AG08395 (cell line): ENCODE measurements around the gene MYO3B.
"Not testable (repeated sequence)": the region's sequence is repeated elsewhere in the genome, so short reads cannot be mapped to it uniquely, and the experiment has no call there.

ENCODE experiments used
- DNase-seq: peaks from one replicate; pipeline ENCODE4 v3.0.0; 2012; ENCODE audit warnings: mixed read lengths, low spot score

MYO3B gene

DNA sequence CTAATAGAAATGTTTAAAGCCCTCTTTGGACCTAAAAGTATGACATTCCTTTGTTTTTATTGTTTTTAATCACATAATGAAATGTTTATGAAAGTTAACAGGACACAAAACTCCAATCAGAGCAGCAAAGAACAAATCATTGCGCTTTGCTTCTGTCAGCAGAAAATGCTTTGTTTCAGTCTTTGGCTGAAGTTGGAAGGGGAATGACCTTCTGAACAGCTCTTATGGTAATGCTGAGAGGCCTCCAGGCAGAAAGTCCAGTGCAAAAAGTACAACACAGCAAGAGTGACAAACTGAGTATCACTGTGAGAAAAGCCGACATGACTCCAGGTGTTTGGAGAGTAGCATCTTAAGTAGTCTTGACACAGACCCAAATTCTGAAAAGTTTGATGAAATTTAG lies 389.5 kb downstream of the MYO3B start:
- no peak for DNase-seq

DNA sequence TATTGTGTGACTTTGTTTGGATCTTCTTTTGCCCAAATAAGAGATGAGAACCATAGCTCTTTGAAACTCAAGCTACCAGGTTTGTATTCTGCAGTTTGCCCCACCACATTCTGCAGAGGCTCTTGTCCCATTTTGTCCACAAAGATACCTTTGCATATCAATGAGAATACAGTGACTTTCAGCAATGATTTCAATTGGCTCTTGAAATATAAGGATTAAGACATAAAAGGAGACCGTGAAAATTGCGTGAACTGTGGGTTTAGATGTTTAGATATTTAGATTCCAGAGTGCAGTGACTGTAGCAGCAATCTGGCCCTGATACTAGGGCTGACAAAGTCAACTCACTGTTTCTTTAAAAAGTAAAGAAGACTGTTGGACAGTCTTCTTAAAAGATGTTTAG lies 390.6 kb downstream of the MYO3B start:
- DNase-seq = no peak

- DNase-seq = no peak
These were observed 393.7 kb downstream of the MYO3B start for GRCh38 chr2:170571612-170572011.

GRCh38 chr2:170573671-170574070 lies 395.7 kb downstream of the MYO3B start:
- no peak for DNase-seq

DNA sequence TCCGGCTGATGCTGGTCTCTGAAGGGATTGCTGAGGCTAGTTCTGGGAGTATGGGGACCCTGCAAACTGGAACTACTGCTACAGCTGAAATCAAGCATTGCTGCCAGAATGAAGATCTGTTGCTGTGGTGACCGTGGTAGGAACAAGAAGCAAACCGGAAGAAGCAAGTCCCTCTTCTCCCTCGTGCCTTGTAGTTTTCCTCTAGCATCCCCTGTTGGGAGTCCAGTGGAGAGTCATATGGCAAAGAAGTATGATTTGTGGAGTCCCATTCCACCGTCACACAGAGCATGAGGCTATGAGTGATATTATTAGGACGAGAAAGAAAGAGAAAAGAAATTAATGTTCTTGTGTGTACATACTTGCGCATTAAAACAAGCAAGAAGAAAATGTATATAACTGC lies 398.3 kb downstream of the MYO3B start:
- no peak for DNase-seq

GRCh38 chr2:170577356-170577755 lies 399.4 kb downstream of the MYO3B start:
- DNase-seq = no peak

- DNase-seq = no peak
These were observed 400.7 kb downstream of the MYO3B start for GRCh38 chr2:170578606-170579005.

DNA sequence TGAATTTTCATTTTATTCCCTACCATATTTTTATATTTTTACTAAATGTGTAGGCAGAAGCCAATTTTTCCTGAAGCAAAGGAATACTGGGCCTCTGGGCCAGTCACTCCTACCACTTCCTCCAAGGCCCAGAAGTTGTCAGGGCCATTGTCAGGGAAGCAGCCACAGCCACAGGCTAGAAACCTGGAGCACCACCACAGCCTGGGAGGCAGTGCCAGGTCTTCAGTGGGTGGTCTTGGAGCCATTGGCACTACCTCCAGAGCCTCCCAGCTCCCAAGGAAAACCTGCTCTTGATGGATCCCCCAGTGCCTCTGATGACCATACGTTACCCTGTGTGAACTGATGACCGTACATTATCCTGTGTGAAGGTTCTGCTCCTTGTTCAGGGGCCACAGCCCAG lies 401.6 kb downstream of the MYO3B start:
- no peak for DNase-seq

DNA sequence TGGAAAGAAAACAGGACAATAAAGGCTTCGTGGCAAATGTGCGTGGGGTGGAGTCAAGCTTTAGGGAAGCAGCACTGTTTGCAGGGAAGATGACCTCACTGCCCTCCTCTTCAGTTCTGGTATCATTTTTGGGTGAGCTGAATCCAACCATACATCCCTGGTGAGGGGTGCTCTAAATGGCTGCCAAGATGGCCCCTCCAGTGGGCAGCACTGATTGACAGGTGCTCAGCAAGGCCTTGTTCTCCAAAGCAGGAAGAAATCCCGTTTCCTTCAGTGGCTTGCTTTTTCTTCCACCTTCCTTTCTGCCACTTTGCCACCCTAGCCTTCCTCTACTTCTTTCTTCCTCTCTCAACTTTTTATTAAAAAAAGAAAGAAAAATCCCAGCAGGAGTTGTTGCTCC lies 404.4 kb downstream of the MYO3B start:
- no peak for DNase-seq

GRCh38 chr2:170582751-170583463 lies 405.0 kb downstream of the MYO3B start:
- no peak for DNase-seq

- no peak for DNase-seq
These were observed 407.1 kb downstream of the MYO3B start for GRCh38 chr2:170585067-170585466.

DNA sequence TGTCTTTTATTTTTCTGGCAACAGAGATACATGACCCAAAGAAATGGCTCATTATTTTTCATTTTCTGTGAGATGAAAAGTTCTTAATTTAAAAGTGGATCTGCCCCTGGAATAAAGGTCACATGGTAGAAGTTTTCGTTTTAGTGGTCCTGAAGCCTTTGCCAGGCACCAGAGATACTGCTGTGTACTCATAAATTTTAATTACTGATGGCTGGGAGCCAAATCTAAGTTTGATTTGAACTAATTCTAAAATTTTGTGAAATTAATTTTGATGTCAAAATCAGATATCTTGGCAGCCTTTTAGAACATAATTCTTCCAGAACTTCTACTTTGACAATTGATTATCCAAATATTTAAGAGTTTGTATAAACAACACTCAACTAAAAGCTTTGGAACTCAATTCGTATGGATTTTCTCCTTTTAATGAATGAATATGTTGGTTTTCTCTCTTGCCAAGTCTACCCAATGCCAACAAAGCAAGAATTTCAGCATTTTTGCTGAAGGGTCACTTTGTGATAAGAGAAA lies 408.7 kb downstream of the MYO3B start:
- DNase-seq = no peak

GRCh38 chr2:170587117-170587516 lies 409.2 kb downstream of the MYO3B start:
- DNase-seq = no peak

- no peak for DNase-seq
These were observed 410.0 kb downstream of the MYO3B start for GRCh38 chr2:170587922-170588321.

- no peak for DNase-seq
These were observed 410.8 kb downstream of the MYO3B start for GRCh38 chr2:170588729-170589128.

GRCh38 chr2:170596576-170596975 lies 418.6 kb downstream of the MYO3B start:
- DNase-seq = no peak

GRCh38 chr2:170598067-170598395 lies 420.1 kb downstream of the MYO3B start:
- DNase-seq = peak; percentile 6

GRCh38 chr2:170601489-170601888 lies 423.5 kb downstream of the MYO3B start:
- DNase-seq = no peak

- DNase-seq = no peak
These were observed 427.9 kb downstream of the MYO3B start for GRCh38 chr2:170605862-170606261.

GRCh38 chr2:170607171-170607570 lies 429.2 kb downstream of the MYO3B start:
- DNase-seq = no peak

DNA sequence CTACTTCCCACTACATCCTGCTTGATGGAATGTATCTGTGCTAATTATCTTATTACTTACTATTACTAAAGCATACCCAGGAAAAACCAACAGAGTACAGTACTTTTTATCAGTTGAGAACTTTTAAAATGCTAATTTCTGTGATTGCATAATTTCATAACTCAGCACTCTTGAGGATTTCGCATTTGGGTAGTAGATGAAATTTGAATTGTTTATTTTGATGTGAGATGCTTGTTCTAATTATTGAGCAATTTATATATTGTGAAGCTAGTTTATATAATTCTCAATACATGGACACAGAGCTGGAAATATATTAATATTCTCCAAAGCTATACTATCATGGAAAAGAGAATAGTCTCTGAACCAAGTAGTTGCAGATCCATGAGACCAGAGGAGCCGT lies 432.7 kb downstream of the MYO3B start:
- DNase-seq = no peak

GRCh38 chr2:170618948-170619347 lies 441.0 kb downstream of the MYO3B start:
- DNase-seq = not testable (repeated sequence)

GRCh38 chr2:170635094-170635493 lies 457.1 kb downstream of the MYO3B start:
- not testable (repeated sequence) for DNase-seq

DNA sequence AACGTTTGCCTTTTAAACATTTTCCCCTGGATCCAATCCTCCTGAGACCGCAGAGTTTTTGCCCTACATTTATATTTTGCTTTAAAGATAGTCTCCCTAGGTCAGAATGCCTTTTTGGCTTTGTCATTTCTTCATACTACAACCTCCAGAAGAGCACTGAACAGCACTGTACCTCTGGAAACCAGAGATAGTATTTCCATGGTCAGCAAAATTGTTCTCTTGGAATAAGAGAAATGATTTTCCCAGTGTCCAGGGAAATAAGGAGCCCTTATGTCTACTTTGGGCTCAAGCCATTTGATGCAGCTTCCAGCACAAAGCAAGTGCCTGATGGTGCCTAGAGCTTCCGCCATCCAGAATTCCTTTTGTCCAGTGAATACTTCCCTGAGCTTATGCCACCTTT lies 461.7 kb downstream of the MYO3B start:
- DNase-seq = no peak
